Pancreas (tissue), 10 donors: ENCODE measurements around the gene RSPH1. TPM values are rescaled to one million over a fixed set of nuclear protein-coding genes. Genes with fewer than 3 reads are reported as not detected.

Experiments used
- ATAC-seq, 4 donors: fragments of 200-7000 bp; cut with Tn5 transposase; one replicate each; pipeline versions ENCODE4 v1.8.0 to v1.9.1; 2020; ENCODE audit warnings: mild to moderate bottlenecking in 4 of 4, moderate library complexity in 4 of 4
- DNase-seq, 6 donors: peaks; one replicate each; pipeline ENCODE4 v3.0.0-alpha.2; 2020
- FAIRE-seq: peaks from 2 replicates; lab custom pipeline; 2012; peaks lifted over from hg19 to GRCh38; lab: Jason Lieb, UNC
- H3K27ac ChIP-seq, 4 donors: fragments of 200-600 bp; sonication (generic); 1 replicate in 3 of 4; 2 replicates in 1 of 4; pipeline versions ENCODE4 v1.5.0 to v1.8.0; 2020
- H3K27me3 ChIP-seq, 4 donors: fragments of 200-600 bp; one replicate each; pipeline ENCODE4 v1.8.0; 2021
- H3K36me3 ChIP-seq, 3 donors: fragments of 200-600 bp; sonication (generic) in 1 of 3; one replicate each; pipeline versions ENCODE4 v1.5.0 to v1.8.0; 2020 to 2021
- H3K4me1 ChIP-seq, 3 donors: fragments of 200-600 bp; one replicate each; pipeline ENCODE4 v1.8.0; 2021
- H3K4me3 ChIP-seq, 4 donors: fragments of 200-600 bp; sonication (generic) in 2 of 4; one replicate each; pipeline versions ENCODE4 v1.5.0 to v1.8.0; 2020 to 2021
- H3K9me3 ChIP-seq, 4 donors: fragments of 200-600 bp; one replicate each; pipeline ENCODE4 v1.8.0; 2021
- CTCF ChIP-seq, 4 donors: fragments of 200-600 bp; sonication (generic) in 3 of 4; IDR thresholded peaks; one replicate each; pipeline versions ENCODE4 v1.5.0 to v1.8.0; 2021; ENCODE audit warnings: antibody characterized with exemption in 4 of 4
- WGBS, 2 donors: extraction: QIAGEN DNeasy Blood & Tissue Kit; methylation state at CpG; one replicate each; pipeline ENCODE4 v1.1.7; 2013; 5-methylcytosine and 5-hydroxymethylcytosine counted together
- intact Hi-C, 3 donors: fragments of 100-400 bp; cut with DNase I; formaldehyde crosslinking; loops; one replicate each; pipeline versions ENCODE4 v1.11.1 to v1.14.2; 2022
- polyA plus RNA-seq, 2 donors: library from polyadenylated mRNA; stranded (reverse); fragments of 200-250 nt; gene quantifications; one replicate each; pipeline ENCODE4 v1.2.3, GENCODE V29; 2013
- total RNA-seq, 6 donors: library from RNA; stranded (reverse); fragmentation: NEBNext Ultra II Directional in 4 of 6; extraction: Animal tissue kit (Norgen Biotek cat#: 25700) in 4 of 6; gene quantifications; one replicate each; pipeline versions ENCODE4 v1.2.1 to v1.2.4, GENCODE V29; 2021 to 2023
- donor health status: healthy with polysubstance abuse.
- donor health status: DM: no; HTN: no; CAD: no; lungs with moderate emphysema.
- donor health status: DM: no; HTN: no; CAD: no.
- donor health status: control.
- donor health status: control.
- donor health status: Bipolar disorder and iron deficiency.
- donor health status: DM: yes; HTN: yes; CAD: no.
- donor health status: DM: no; HTN: no; CAD: no.
- donor health status: DM: no; HTN: no; CAD: no.
- donor health status: DM: yes; HTN: yes; CAD: no.

The RSPH1 gene
- total and polyA plus RNA-seq, 8 donors, result 0.94 to 5.0 (median 2.1) TPM

- Histone ChIP-seq H3K4me1 (peaks cover 0 to 14% (median 0%) of the 10 kb centered on the region in 3 donors), H3K9me3 (no peaks in the 10 kb centered on the region), H3K27ac (no peak overlapping the region), H3K27me3 (no peaks in the 10 kb centered on the region), H3K36me3 (no peaks in the 10 kb centered on the region), H3K4me3 (no peak overlapping the region)
- TF ChIP-seq CTCF (IDR thresholded peaks at IDR 0.05), result no peak
- 83 to 85% methylated on average over 17 to 18 of the region's 18 CpGs for WGBS, 2 donors
- ATAC-seq, result no peak
- no peak for FAIRE-seq
- no peak for DNase-seq
- intact Hi-C loops, result no loop called here
Observed at GRCh38 chr21:42475526-42476387, 20.3 kb downstream of the RSPH1 start.

- no peak for DNase-seq
- peak overlapping the region in 2 of 4 donors; percentile 72 to 75 for H3K27ac ChIP-seq
- peaks cover 0 to 14% (median 0%) of the 10 kb centered on the region in 3 donors for H3K4me1 ChIP-seq
- H3K9me3 ChIP-seq, result no peaks in the 10 kb centered on the region
- no peak overlapping the region for H3K4me3 ChIP-seq
- TF ChIP-seq CTCF (IDR thresholded peaks at IDR 0.05), result no peak
- no peaks in the 10 kb centered on the region for H3K36me3 ChIP-seq
- intact Hi-C loops, result no loop called here
- FAIRE-seq, result no peak
- no peaks in the 10 kb centered on the region for H3K27me3 ChIP-seq
- no peak for ATAC-seq
- 87 to 95% methylated on average over 7 of the region's 7 CpGs for WGBS, 2 donors
Observed at GRCh38 chr21:42475036-42475435, 21.0 kb downstream of the RSPH1 start.

- no peaks in the 10 kb centered on the region for H3K36me3 ChIP-seq
- no peaks in the 10 kb centered on the region for H3K27me3 ChIP-seq
- ATAC-seq, result peak; percentile 94 to 96 (median 96)
- TF ChIP-seq CTCF (IDR thresholded peaks at IDR 0.05), result no peak
- peaks cover 0 to 14% (median 0%) of the 10 kb centered on the region in 3 donors for H3K4me1 ChIP-seq
- intact Hi-C loops, result no loop called here
- FAIRE-seq, result no peak
- 69 to 72% methylated on average over 14 of the region's 14 CpGs for WGBS, 2 donors
- H3K4me3 ChIP-seq, result no peak overlapping the region
- no peaks in the 10 kb centered on the region for H3K9me3 ChIP-seq
- peak overlapping the region; percentile 22 to 75 (median 55) for H3K27ac ChIP-seq
- DNase-seq, result peak in 5 of 6 donors; percentile 74 to 87 (median 78)
Observed at GRCh38 chr21:42474043-42474831, 21.8 kb downstream of the RSPH1 start.

GRCh38 chr21:42473498-42474042 lies 22.5 kb downstream of the RSPH1 start:
- DNase-seq (no peak), FAIRE-seq (no peak), ATAC-seq (no peak)
- TF ChIP-seq CTCF (IDR thresholded peaks at IDR 0.05), result no peak
- Histone ChIP-seq H3K4me3 (no peak overlapping the region), H3K4me1 (peaks cover 0 to 13% (median 0%) of the 10 kb centered on the region in 3 donors), H3K27me3 (no peaks in the 10 kb centered on the region), H3K9me3 (no peaks in the 10 kb centered on the region), H3K36me3 (no peaks in the 10 kb centered on the region), H3K27ac (peak overlapping the region; percentile 22 to 75 (median 55))
- WGBS, 2 donors, result 80 to 84% methylated on average over 9 of the region's 9 CpGs
- intact Hi-C loops, result no loop called here
